ENCODE data around the gene DEAF1.

DNA sequence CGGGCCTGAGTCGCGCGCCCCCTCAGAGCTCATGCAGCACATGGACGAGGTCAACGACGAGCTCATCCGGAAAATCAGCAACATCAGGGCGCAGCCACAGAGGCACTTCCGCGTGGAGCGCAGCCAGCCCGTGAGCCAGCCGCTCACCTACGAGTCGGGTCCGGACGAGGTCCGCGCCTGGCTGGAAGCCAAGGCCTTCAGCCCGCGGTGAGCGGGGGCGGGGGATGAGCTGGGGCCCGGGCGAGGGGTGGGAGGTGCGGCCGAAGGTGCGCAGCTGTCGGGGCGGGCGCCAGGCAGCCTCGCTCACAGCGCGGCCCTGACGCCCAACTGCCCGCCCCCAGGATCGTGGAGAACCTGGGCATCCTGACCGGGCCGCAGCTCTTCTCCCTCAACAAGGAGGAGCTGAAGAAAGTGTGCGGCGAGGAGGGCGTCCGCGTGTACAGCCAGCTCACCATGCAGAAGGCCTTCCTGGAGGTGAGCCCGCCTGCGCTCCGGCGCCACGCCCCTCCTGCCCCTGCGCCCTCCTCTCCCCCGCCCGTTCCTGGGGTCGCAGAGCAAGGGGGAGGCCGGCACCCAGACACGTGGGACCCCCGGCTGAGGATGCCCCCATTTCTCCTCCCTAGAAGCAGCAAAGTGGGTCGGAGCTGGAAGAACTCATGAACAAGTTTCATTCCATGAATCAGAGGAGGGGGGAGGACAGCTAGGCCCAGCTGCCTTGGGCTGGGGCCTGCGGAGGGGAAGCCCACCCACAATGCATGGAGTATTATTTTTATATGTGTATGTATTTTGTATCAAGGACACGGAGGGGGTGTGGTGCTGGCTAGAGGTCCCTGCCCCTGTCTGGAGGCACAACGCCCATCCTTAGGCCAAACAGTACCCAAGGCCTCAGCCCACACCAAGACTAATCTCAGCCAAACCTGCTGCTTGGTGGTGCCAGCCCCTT, 31.5 kb upstream of the DEAF1 start:
- TF ChIP-seq CTCF (IDR thresholded peaks at IDR 0.05; ENCODE audit: extremely low read depth in 1 of 2, insufficient read depth in 1 of 2, low read depth in 1 of 2, low read length in 2 of 2) (no peak), MAX (IDR thresholded peaks at IDR 0.05; ENCODE audit: insufficient read depth, insufficient read length) (no peak), POLR2AphosphoS5 (IDR thresholded peaks at IDR 0.05; ENCODE audit: insufficient read depth, low read depth, low read length) (no peak), EZH2 (IDR thresholded peaks at IDR 0.05; ENCODE audit: borderline replicate concordance, low read depth, low read length, severe bottlenecking) (no peak), GATA2 (IDR thresholded peaks at IDR 0.05; ENCODE audit: insufficient read depth, insufficient read length, low read depth, low read length) (no peak), POLR2A (IDR thresholded peaks at IDR 0.05; ENCODE audit: low read depth, low read length) (no peak), MYC (IDR thresholded peaks at IDR 0.05; ENCODE audit: low read depth, low read length) (no peak), JUN (IDR thresholded peaks at IDR 0.05; ENCODE audit: borderline replicate concordance, insufficient read depth, insufficient read length, low read depth) (no peak)

Data from endothelial cell of umbilical vein (primary cell).